Pulmonary artery endothelial cell (primary cell): ENCODE data around the gene LITAF. TPM values are rescaled to one million over a fixed set of nuclear protein-coding genes. Genes with fewer than 3 reads are reported as not detected.
"Not testable (repeated sequence)": the region's sequence is repeated elsewhere in the genome, so short reads cannot be mapped to it uniquely, and the experiment has no call there.

Experiments
- DNase-seq: peaks from one replicate; pipeline ENCODE4 v3.0.0-alpha.2; 2011; ENCODE audit warnings: low read depth, low spot score
- total RNA-seq: library from RNA; depleted of rRNA; stranded (reverse); fragments of >200 nt; gene quantifications from 2 replicates; pipeline ENCODE4 v1.2.3, GENCODE V29; 2014

The LITAF gene
- total RNA-seq, 1 donor from 2014 or later = 3.0 TPM

GRCh38 chr16:11601425-11601824 is 14.7 kb upstream of the LITAF start:
- DNase-seq = no peak

- DNase-seq = no peak
Measured at GRCh38 chr16:11599579-11599978, 12.9 kb upstream of the LITAF start.

- DNase-seq = no peak
Measured at GRCh38 chr16:11597235-11598095, 10.7 kb upstream of the LITAF start.

- no peak for DNase-seq
Measured at GRCh38 chr16:11596572-11597226, 10.0 kb upstream of the LITAF start.

GRCh38 chr16:11593581-11593980 is 6.9 kb upstream of the LITAF start:
- no peak for DNase-seq

GRCh38 chr16:11593076-11593475 is 6.4 kb upstream of the LITAF start:
- not testable (repeated sequence) for DNase-seq

- DNase-seq = not testable (repeated sequence)
Measured at GRCh38 chr16:11591630-11592029, 4.9 kb upstream of the LITAF start.

- no peak for DNase-seq
Measured at GRCh38 chr16:11589198-11589550, 2.5 kb upstream of the LITAF start.

- no peak for DNase-seq
Measured at GRCh38 chr16:11588321-11589197, 1.8 kb upstream of the LITAF start.

GRCh38 chr16:11587643-11588247 is 1.0 kb upstream of the LITAF start:
- DNase-seq = no peak

GRCh38 chr16:11586378-11586855 is 302 bp downstream of the LITAF start:
- no peak for DNase-seq

GRCh38 chr16:11585460-11586377 is 1.0 kb downstream of the LITAF start:
- DNase-seq = no peak

- no peak for DNase-seq
Measured at GRCh38 chr16:11583889-11584565, 2.7 kb downstream of the LITAF start.

GRCh38 chr16:11583166-11583565 is 3.6 kb downstream of the LITAF start:
- no peak for DNase-seq

GRCh38 chr16:11582157-11582814 is 4.4 kb downstream of the LITAF start:
- DNase-seq = no peak

GRCh38 chr16:11581678-11582077 is 5.0 kb downstream of the LITAF start:
- no peak for DNase-seq

- DNase-seq = no peak
Measured at GRCh38 chr16:11580451-11581086, 6.2 kb downstream of the LITAF start.

- not testable (repeated sequence) for DNase-seq
Measured at GRCh38 chr16:11577290-11577660, 9.4 kb downstream of the LITAF start.
